Loucy (cell line): Measurements from ENCODE around the gene SCP2D1.

ENCODE experiments used
- H2AFZ ChIP-seq: fragments of 200-600 bp; sonication (generic); 2 replicates; pipeline ENCODE4 v1.6.0; 2016; ENCODE audit warnings: antibody characterized with exemption, mild to moderate bottlenecking, low read length, moderate library complexity
- H3F3A ChIP-seq: fragments of 200-600 bp; 2 replicates; pipeline ENCODE4 v1.6.0; 2016; ENCODE audit warnings: antibody characterized with exemption, low read depth, mild to moderate bottlenecking
- H3K27me3 ChIP-seq: fragments of 200-600 bp; sonication (generic); 2 replicates; pipeline ENCODE4 v1.6.1; 2014; ENCODE audit warnings: low read length, mild to moderate bottlenecking; ENCODE audit not compliant: insufficient read depth, poor library complexity, severe bottlenecking
- H3K36me3 ChIP-seq: fragments of 200-600 bp; sonication (generic); 2 replicates; pipeline ENCODE4 v1.6.1; 2016; ENCODE audit warnings: low read length; ENCODE audit not compliant: insufficient read depth
- H3K4me1 ChIP-seq: fragments of 200-600 bp; sonication (generic); 2 replicates; pipeline ENCODE4 v1.5.1; 2014; ENCODE audit warnings: low read length, mild to moderate bottlenecking; ENCODE audit not compliant: insufficient read depth, poor library complexity, severe bottlenecking
- H3K4me2 ChIP-seq: fragments of 200-600 bp; sonication (generic); 2 replicates; pipeline ENCODE4 v1.6.0; 2014; ENCODE audit warnings: antibody characterized with exemption, low read length, low read depth, mild to moderate bottlenecking; ENCODE audit not compliant: poor library complexity, severe bottlenecking
- H3K4me3 ChIP-seq: fragments of 200-600 bp; sonication (generic); 2 replicates; pipeline ENCODE4 v1.5.1; 2014; ENCODE audit warnings: low read length, mild to moderate bottlenecking, mixed read lengths; ENCODE audit not compliant: poor library complexity, severe bottlenecking
- H3K79me2 ChIP-seq: fragments of 200-600 bp; sonication (generic); 2 replicates; pipeline ENCODE4 v1.6.1; 2014; ENCODE audit warnings: low read length; ENCODE audit not compliant: insufficient read depth
- H3K9ac ChIP-seq: fragments of 200-600 bp; sonication (generic); 2 replicates; pipeline ENCODE4 v1.6.0; 2014; ENCODE audit warnings: mild to moderate bottlenecking, low read depth, low read length, moderate library complexity; ENCODE audit not compliant: poor library complexity, severe bottlenecking
- H3K9me2 ChIP-seq: fragments of 200-600 bp; sonication (generic); replicated peaks from 2 replicates; pipeline ENCODE4 v1.6.1; 2016; ENCODE audit warnings: low read depth, low read length, mixed read lengths
- H3K9me3 ChIP-seq: fragments of 200-600 bp; sonication (generic); 2 replicates; pipeline ENCODE4 v1.6.1; 2014; ENCODE audit warnings: mild to moderate bottlenecking, antibody characterized with exemption, low read length, low read depth; ENCODE audit not compliant: insufficient read depth
- H4K20me1 ChIP-seq: fragments of 200-600 bp; sonication (generic); 2 replicates; pipeline ENCODE4 v1.6.0; 2014; ENCODE audit warnings: antibody characterized with exemption, low read length, mild to moderate bottlenecking; ENCODE audit not compliant: insufficient read depth, poor library complexity, severe bottlenecking
- EZH2phosphoT487 ChIP-seq: fragments of 200-600 bp; IDR thresholded peaks from 2 replicates; pipeline ENCODE4 v1.6.1; 2018; ENCODE audit warnings: antibody characterized with exemption, mild to moderate bottlenecking, moderate library complexity, borderline replicate concordance
- TF ChIP-seq, protein P1 (sequence below): fragments of 200-600 bp; sonication (generic); conservative IDR thresholded peaks from 2 replicates; pipeline ENCODE4 v1.5.1; 2014; ENCODE audit warnings: mild to moderate bottlenecking, antibody characterized with exemption, low read length

Gene SCP2D1

GRCh38 chr20:18795366-18795765, 18.2 kb upstream of the SCP2D1 start:
- H3K9ac ChIP-seq: no peak overlapping the region
- no peak overlapping the region for H3K4me2 ChIP-seq
- TF ChIP-seq EZH2phosphoT487: no peak
- TF ChIP-seq, protein P1, sequence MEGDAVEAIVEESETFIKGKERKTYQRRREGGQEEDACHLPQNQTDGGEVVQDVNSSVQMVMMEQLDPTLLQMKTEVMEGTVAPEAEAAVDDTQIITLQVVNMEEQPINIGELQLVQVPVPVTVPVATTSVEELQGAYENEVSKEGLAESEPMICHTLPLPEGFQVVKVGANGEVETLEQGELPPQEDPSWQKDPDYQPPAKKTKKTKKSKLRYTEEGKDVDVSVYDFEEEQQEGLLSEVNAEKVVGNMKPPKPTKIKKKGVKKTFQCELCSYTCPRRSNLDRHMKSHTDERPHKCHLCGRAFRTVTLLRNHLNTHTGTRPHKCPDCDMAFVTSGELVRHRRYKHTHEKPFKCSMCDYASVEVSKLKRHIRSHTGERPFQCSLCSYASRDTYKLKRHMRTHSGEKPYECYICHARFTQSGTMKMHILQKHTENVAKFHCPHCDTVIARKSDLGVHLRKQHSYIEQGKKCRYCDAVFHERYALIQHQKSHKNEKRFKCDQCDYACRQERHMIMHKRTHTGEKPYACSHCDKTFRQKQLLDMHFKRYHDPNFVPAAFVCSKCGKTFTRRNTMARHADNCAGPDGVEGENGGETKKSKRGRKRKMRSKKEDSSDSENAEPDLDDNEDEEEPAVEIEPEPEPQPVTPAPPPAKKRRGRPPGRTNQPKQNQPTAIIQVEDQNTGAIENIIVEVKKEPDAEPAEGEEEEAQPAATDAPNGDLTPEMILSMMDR: no peak
- no peaks in the 10 kb centered on the region for H4K20me1 ChIP-seq
- no peak overlapping the region for H3K4me3 ChIP-seq
- H3K9me3 ChIP-seq: no peaks in the 10 kb centered on the region
- H3K27me3 ChIP-seq: peaks cover 16% of the 10 kb centered on the region
- H3F3A ChIP-seq: no peaks in the 10 kb centered on the region
- H2AFZ ChIP-seq: no peak overlapping the region
- H3K9me2 ChIP-seq: no peaks in the 10 kb centered on the region
- peaks cover 7% of the 10 kb centered on the region for H3K4me1 ChIP-seq
- H3K36me3 ChIP-seq: no peaks in the 10 kb centered on the region
- no peaks in the 10 kb centered on the region for H3K79me2 ChIP-seq

DNA sequence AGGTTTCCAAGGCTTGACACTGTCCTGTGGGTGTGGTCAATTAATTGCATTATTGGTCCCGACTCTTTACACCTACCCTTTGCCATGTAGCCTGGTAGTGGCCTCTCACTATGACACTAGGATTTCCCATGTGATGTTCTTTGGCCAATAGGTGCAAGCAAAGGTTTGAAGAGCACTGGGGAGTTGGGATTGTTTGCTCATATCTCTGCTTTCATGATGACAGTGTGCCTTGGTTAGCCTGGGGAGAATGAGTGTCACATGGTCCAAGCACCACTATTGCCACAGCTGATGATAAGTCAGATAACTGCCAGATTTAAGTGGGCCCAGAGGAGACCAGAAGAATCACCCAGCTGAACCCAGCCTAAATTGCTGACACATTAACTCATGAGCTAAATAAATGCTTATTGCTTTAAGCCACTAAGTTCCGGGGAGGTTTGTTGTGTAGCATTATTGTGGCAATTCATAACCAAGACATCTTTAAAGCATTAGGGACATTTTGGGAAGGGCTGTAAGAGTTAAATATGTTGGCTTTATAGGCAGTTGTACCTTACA, 17.2 kb upstream of the SCP2D1 start:
- H3K79me2 ChIP-seq: no peaks in the 10 kb centered on the region
- peaks cover 8% of the 10 kb centered on the region for H3K27me3 ChIP-seq
- no peaks in the 10 kb centered on the region for H3K36me3 ChIP-seq
- H3K4me3 ChIP-seq: no peak overlapping the region
- H2AFZ ChIP-seq: no peak overlapping the region
- H3F3A ChIP-seq: no peaks in the 10 kb centered on the region
- no peaks in the 10 kb centered on the region for H3K9me3 ChIP-seq
- no peak overlapping the region for H3K4me2 ChIP-seq
- no peaks in the 10 kb centered on the region for H4K20me1 ChIP-seq
- H3K4me1 ChIP-seq: peaks cover 7% of the 10 kb centered on the region
- H3K9ac ChIP-seq: no peak overlapping the region
- no peak for TF ChIP-seq EZH2phosphoT487
- TF ChIP-seq, protein P1: no peak
- no peaks in the 10 kb centered on the region for H3K9me2 ChIP-seq

- no peak overlapping the region for H3K4me3 ChIP-seq
Observed at GRCh38 chr20:18801516-18801915, 12.1 kb upstream of the SCP2D1 start.

More at GRCh38 chr20:18801516-18801915, 12.1 kb upstream of the SCP2D1 start:
- Histone ChIP-seq H3K9me2 (no peaks in the 10 kb centered on the region), H2AFZ (no peak overlapping the region), H3K36me3 (no peaks in the 10 kb centered on the region), H3K27me3 (no peaks in the 10 kb centered on the region), H3K9ac (no peak overlapping the region), H3K4me2 (no peak overlapping the region), H3K9me3 (no peaks in the 10 kb centered on the region), H4K20me1 (no peaks in the 10 kb centered on the region), H3F3A (peaks cover 5% of the 10 kb centered on the region; the same call in 1 of the 2 replicates), H3K79me2 (no peaks in the 10 kb centered on the region), H3K4me1 (peaks cover 17% of the 10 kb centered on the region)
- TF ChIP-seq EZH2phosphoT487: no peak
- TF ChIP-seq, protein P1: no peak
